Prostate gland (tissue), 2 donors: ENCODE measurements around the gene SLC12A8. TPM values are rescaled to one million over a fixed set of nuclear protein-coding genes. Genes with fewer than 3 reads are reported as not detected.

Experiments used
- DNase-seq: peaks from one replicate; pipeline ENCODE4 v3.0.0-alpha.2; 2019; ENCODE audit warnings: low spot score
- H3K27ac ChIP-seq, 2 donors: fragments of 200-600 bp; sonication (generic); 2 replicates each; pipeline ENCODE4 v1.5.1; 2017 to 2019
- H3K27me3 ChIP-seq: fragments of 200-600 bp; sonication (generic); replicated peaks from 2 replicates; pipeline ENCODE4 v1.5.1; 2019; ENCODE audit not compliant: insufficient read depth
- H3K36me3 ChIP-seq, 2 donors: fragments of 200-600 bp; sonication (generic); 1 replicate in 1 of 2; 2 replicates in 1 of 2; pipeline versions ENCODE4 v1.5.1 to v1.8.1; 2017 to 2019
- H3K4me1 ChIP-seq: fragments of 200-600 bp; sonication (generic); replicated peaks from 2 replicates; pipeline ENCODE4 v1.5.1; 2019
- H3K4me3 ChIP-seq, 2 donors: fragments of 200-600 bp; sonication (generic); 2 replicates each; pipeline ENCODE4 v1.5.1; 2017 to 2019
- H3K9me3 ChIP-seq: fragments of 200-600 bp; sonication (generic); 2 replicates; pipeline ENCODE4 v1.5.1; 2017
- POLR2A ChIP-seq: fragments of 450-650 bp; IDR thresholded peaks from one replicate; pipeline ENCODE4 v1.6.1; 2016; ENCODE audit warnings: antibody characterized with exemption, mild to moderate bottlenecking
- POLR2AphosphoS5 ChIP-seq: sonication (generic); formaldehyde crosslinking; IDR thresholded peaks from one replicate; pipeline ENCODE4 v1.6.1; 2017; ENCODE audit warnings: antibody characterized with exemption
- WGBS: methylation state at CpG from one replicate; pipeline ENCODE4 v1.1.5; 2018; 5-methylcytosine and 5-hydroxymethylcytosine counted together
- intact Hi-C: fragments of 100-400 bp; cut with DNase I; formaldehyde crosslinking; loops from one replicate; pipeline ENCODE4 v1.14.2; 2022
- total RNA-seq, 2 donors: library from RNA; depleted of rRNA; stranded (reverse); fragments of >200 nt; gene quantifications; one replicate each; pipeline ENCODE4 v1.1.0, GENCODE V29; 2016
- TF ChIP-seq, protein P1 (sequence below), 4 experiments: fragments of 200-600 bp in 2 of 4; fragments of 450-650 bp in 2 of 4; sonication (generic) in 2 of 4; IDR thresholded peaks; 1 replicate in 3 of 4; 2 replicates in 1 of 4; pipeline ENCODE4 v1.5.1; 2016 to 2019; ENCODE audit warnings: antibody characterized with exemption in 4 of 4, mild to moderate bottlenecking in 2 of 4, moderate library complexity in 2 of 4

Gene SLC12A8
- total RNA-seq, 2 donors from 2014 or later = 6.5 to 16.4 TPM

DNA sequence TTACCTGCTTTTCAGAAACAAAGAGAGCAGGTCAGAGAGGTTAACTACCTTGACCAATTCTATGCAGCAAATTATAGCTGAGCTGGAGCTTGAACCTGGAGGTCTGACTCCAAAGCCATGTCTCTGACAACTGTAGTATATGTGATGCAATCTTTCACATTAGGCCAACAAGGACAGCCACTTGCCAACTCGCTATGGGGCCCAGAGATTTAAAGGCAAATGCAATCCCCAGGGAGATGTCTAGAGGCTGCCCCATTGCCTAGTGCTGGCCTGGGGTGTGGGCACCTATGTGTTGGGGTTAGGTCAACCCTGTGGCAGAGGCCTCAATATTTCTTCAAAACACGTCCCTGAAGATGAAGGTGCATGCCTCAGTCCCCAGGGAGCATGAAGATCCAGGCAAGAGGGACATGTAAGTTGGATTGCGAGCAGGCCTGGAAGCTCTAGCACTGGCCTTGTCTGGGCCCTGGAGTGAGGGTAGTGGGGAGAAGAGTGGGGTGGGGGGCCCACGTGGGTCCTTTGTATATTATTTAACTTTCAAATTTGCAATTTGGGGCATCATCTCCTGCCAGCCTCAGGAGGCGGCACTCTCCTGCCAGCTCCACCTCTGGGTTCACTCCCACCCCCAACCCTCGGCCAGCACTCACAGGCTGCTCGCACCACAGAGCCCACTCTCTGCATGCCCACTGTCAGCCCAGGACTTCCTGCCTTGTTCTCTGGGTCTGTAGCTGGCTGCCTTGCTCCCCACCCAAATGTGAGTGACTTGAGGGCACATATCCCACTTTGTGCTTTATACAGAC is 64.3 kb downstream of the SLC12A8 start:
- Histone ChIP-seq H3K36me3 (no peaks in the 10 kb centered on the region), H3K4me3 (no peak overlapping the region), H3K4me1 (no peaks in the 10 kb centered on the region), H3K27ac (no peak overlapping the region), H3K9me3 (no peaks in the 10 kb centered on the region), H3K27me3 (no peaks in the 10 kb centered on the region)
- TF ChIP-seq, protein P1, sequence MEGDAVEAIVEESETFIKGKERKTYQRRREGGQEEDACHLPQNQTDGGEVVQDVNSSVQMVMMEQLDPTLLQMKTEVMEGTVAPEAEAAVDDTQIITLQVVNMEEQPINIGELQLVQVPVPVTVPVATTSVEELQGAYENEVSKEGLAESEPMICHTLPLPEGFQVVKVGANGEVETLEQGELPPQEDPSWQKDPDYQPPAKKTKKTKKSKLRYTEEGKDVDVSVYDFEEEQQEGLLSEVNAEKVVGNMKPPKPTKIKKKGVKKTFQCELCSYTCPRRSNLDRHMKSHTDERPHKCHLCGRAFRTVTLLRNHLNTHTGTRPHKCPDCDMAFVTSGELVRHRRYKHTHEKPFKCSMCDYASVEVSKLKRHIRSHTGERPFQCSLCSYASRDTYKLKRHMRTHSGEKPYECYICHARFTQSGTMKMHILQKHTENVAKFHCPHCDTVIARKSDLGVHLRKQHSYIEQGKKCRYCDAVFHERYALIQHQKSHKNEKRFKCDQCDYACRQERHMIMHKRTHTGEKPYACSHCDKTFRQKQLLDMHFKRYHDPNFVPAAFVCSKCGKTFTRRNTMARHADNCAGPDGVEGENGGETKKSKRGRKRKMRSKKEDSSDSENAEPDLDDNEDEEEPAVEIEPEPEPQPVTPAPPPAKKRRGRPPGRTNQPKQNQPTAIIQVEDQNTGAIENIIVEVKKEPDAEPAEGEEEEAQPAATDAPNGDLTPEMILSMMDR (IDR thresholded peaks at IDR 0.05) = no peak
- no peak for DNase-seq
- intact Hi-C loops = no loop called here
- 88% methylated on average over 7 of the region's 7 CpGs for WGBS

DNA sequence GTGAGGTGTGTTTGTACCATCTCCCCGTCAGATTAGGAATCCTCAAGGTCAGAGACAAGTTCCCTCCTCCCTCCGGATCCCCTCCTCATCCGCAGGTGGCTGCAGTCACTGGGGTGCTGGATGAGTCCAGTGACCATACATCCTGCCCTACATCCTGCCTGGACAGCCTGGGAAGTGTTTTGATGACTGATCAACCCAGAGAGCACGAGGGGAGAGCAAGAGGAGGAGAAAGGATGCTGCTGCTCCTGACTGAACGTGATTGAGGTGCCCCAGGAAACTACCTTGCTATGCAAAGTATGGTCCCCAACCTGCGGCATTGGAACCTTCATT is 65.1 kb downstream of the SLC12A8 start:
- no peak overlapping the region for H3K27ac ChIP-seq
- intact Hi-C loops = no loop called here
- whole genome bisulfite sequencing = 77% methylated on average over 6 of the region's 6 CpGs
- no peak overlapping the region for H3K4me3 ChIP-seq
- TF ChIP-seq POLR2AphosphoS5 (no peak), POLR2A (no peak)
- TF ChIP-seq, protein P1 (IDR thresholded peaks at IDR 0.05) = no peak
- no peaks in the 10 kb centered on the region for H3K27me3 ChIP-seq
- no peaks in the 10 kb centered on the region for H3K4me1 ChIP-seq
- H3K9me3 ChIP-seq = no peaks in the 10 kb centered on the region
- H3K36me3 ChIP-seq = no peaks in the 10 kb centered on the region
- no peak for DNase-seq

DNA sequence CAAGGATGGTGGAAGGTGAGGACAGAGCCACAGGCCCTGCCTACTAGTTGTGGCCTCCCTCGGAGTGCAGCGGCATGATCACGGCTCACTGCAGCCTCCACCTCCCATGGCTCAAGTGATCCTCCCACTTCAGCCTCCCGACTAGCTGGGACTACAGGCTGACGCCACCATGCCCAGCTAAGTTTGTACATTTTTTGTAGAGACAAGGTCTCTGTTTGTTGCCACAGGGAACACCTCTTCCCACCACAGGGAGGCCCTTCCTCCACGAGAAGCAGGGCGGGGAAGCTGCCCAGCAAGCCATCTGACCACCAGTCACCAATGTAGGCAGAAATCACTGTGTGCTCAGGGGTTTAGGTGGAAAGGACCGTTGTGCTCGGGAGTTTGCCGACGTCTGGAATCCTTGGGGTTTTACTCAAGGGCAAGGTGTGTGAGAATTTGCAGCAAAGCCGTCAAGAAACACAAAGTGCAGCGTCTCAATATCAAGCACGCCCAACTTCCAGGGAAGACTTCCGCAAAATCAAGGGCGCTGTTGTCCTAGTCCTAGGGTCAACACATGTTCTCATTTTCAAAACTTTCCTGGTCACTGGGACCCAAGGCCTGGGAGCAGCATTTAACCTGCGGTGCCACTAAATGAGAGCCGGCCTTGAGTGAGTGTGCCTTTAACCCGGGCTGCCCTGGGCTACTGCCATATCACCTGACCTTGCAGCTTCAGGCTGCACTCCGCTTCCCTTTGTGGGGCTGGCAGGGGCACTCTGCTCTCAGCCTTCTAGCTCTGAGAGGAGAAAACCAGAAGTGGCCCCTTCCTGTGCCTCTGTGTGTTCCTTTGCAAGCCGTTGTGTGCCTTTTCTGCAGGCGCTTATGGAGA is 65.7 kb downstream of the SLC12A8 start:
- Histone ChIP-seq H3K4me1 (peaks cover 4% of the 10 kb centered on the region), H3K27me3 (no peaks in the 10 kb centered on the region), H3K27ac (no peak overlapping the region), H3K4me3 (no peak overlapping the region), H3K9me3 (no peaks in the 10 kb centered on the region), H3K36me3 (no peaks in the 10 kb centered on the region)
- TF ChIP-seq, protein P1 (IDR thresholded peaks at IDR 0.05) = no peak
- TF ChIP-seq POLR2AphosphoS5 (no peak), POLR2A (no peak)
- DNase-seq = no peak
- intact Hi-C loops = no loop called here
- WGBS = 84% methylated on average over 22 of the region's 22 CpGs

DNA sequence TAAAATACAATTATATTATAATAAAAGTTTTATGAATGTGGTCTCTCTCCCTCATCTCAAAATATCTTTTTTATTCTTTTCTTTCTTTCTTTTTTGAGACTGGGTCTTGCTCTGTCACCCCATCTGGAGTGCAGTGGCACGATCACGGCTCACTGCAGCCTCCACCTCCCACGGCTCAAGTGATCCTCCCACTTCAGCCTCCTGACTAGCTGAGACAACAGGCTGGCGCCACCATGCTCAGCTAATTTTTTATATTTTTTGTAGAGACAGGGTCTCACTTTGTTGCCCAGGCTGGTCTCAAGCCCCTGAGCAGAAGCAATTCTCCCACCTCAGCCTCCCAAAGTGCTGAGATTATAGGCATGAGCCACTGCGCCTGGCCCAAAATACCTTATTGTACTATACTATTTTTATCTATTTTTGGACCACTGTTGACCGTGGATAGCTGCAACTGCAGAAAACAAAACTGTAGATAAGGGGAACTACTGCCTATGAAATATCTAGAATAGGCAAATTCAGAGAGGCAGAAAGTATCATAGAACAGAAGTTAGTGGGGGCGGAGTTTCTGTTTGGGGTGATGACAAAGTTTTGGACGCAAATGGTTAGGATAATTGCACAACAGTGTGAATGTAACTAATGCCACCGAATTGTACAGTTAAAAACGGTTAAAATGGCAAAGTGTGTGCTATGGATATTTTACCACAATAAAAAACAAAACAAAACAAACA is 66.6 kb downstream of the SLC12A8 start:
- no peaks in the 10 kb centered on the region for H3K36me3 ChIP-seq
- intact Hi-C loops = no loop called here
- no peak overlapping the region for H3K4me3 ChIP-seq
- peaks cover 4% of the 10 kb centered on the region for H3K4me1 ChIP-seq
- TF ChIP-seq POLR2A (no peak), POLR2AphosphoS5 (no peak)
- TF ChIP-seq, protein P1 (IDR thresholded peaks at IDR 0.05) = no peak
- DNase-seq = no peak
- H3K27me3 ChIP-seq = no peaks in the 10 kb centered on the region
- WGBS = 88% methylated on average over 10 of the region's 10 CpGs
- H3K9me3 ChIP-seq = no peaks in the 10 kb centered on the region
- no peak overlapping the region for H3K27ac ChIP-seq
